GM18517 (cell line): ENCODE measurements around the gene VWA7.
"Not testable (repeated sequence)": the region's sequence is repeated elsewhere in the genome, so short reads cannot be mapped to it uniquely, and the experiment has no call there.

Experiments
- ATAC-seq: cut with Tn5 transposase; IDR thresholded peaks from one replicate; pipeline ENCODE4 v1.9.1; 2021; ENCODE audit warnings: mild to moderate bottlenecking, moderate library complexity; ENCODE audit not compliant: unreplicated experiment

Gene VWA7

GRCh38 chr6:31776989-31777666, at the start of gene VWA7:
TSS of gene VWA7 (minus strand) at chr6:31777328. CDS start at chr6:31776779, 549 bp downstream.
- ATAC-seq, result peak; percentile 67

- peak; percentile 13 for ATAC-seq
Measured at GRCh38 chr6:31826793-31827285, 49.7 kb upstream of the VWA7 start.

GRCh38 chr6:31825553-31825952, 48.4 kb upstream of the VWA7 start:
- no peak for ATAC-seq

GRCh38 chr6:31823592-31824196, 46.6 kb upstream of the VWA7 start:
- ATAC-seq, result not testable (repeated sequence)

- ATAC-seq, result no peak
Measured at GRCh38 chr6:31822036-31822821, 45.1 kb upstream of the VWA7 start.

GRCh38 chr6:31821301-31822035, 44.3 kb upstream of the VWA7 start:
- ATAC-seq, result no peak

- not testable (repeated sequence) for ATAC-seq
Measured at GRCh38 chr6:31820399-31820798, 43.3 kb upstream of the VWA7 start.

GRCh38 chr6:31819871-31820299, 42.8 kb upstream of the VWA7 start:
- no peak for ATAC-seq

- ATAC-seq, result not testable (repeated sequence)
Measured at GRCh38 chr6:31817929-31818511, 40.9 kb upstream of the VWA7 start.

- not testable (repeated sequence) for ATAC-seq
Measured at GRCh38 chr6:31817133-31817928, 40.2 kb upstream of the VWA7 start.

GRCh38 chr6:31815025-31815838, 38.1 kb upstream of the VWA7 start, which contains the start of the genes HSPA1A and HSPA1L:
TSS of gene HSPA1A (plus strand) at chr6:31815543. CDS start at chr6:31815757, 214 bp downstream.
TSS of gene HSPA1L (minus strand) at chr6:31815283. CDS start at chr6:31811972, 3,311 bp downstream.
- ATAC-seq, result no peak

GRCh38 chr6:31814677-31815024, 37.5 kb upstream of the VWA7 start:
- no peak for ATAC-seq

- ATAC-seq, result no peak
Measured at GRCh38 chr6:31813465-31813849, 36.3 kb upstream of the VWA7 start.

- no peak for ATAC-seq
Measured at GRCh38 chr6:31811645-31812044, 34.5 kb upstream of the VWA7 start.

- ATAC-seq, result not testable (repeated sequence)
Measured at GRCh38 chr6:31808599-31808998, 31.5 kb upstream of the VWA7 start.

GRCh38 chr6:31806470-31807272, 29.5 kb upstream of the VWA7 start, which contains the start of gene LSM2:
TSS of gene LSM2 (minus strand) at chr6:31806966. CDS start at chr6:31806757, 209 bp downstream.
- ATAC-seq, result peak; percentile 76

GRCh38 chr6:31805939-31806469, 28.9 kb upstream of the VWA7 start:
- peak; percentile 7 for ATAC-seq
